Fibroblast of lung (primary cell): ENCODE results near the gene RNASEH2B. TPM values are rescaled to one million over a fixed set of nuclear protein-coding genes. Genes with fewer than 3 reads are reported as not detected.

Experiments
- DNase-seq, 2 donors: peaks; one replicate each; pipeline versions ENCODE4 v3.0.0 to v3.0.0-alpha.2; 2010; ENCODE audit warnings: low read depth in 2 of 2
- H2AFZ ChIP-seq: 2 replicates; pipeline ENCODE4 v1.5.1; 2012; ENCODE audit warnings: low read length, control low read depth, inconsistent platforms
- H3K27ac ChIP-seq: 2 replicates; pipeline ENCODE4 v1.5.1; 2011; ENCODE audit warnings: low read length, control low read depth; ENCODE audit not compliant: insufficient read depth
- H3K27me3 ChIP-seq: 2 replicates; pipeline ENCODE4 v1.5.1; 2011; ENCODE audit warnings: mild to moderate bottlenecking, low read length; ENCODE audit not compliant: control insufficient read depth, insufficient read depth
- H3K36me3 ChIP-seq: 2 replicates; pipeline ENCODE4 v1.5.1; 2011; ENCODE audit warnings: low read length; ENCODE audit not compliant: control insufficient read depth, insufficient read depth
- H3K4me1 ChIP-seq: 2 replicates; pipeline ENCODE4 v1.5.1; 2011; ENCODE audit warnings: low read length; ENCODE audit not compliant: control insufficient read depth, insufficient read depth; ENCODE audit errors: extremely low read depth
- H3K4me2 ChIP-seq: 2 replicates; pipeline ENCODE4 v1.5.1; 2011; ENCODE audit warnings: low read length, control low read depth; ENCODE audit not compliant: insufficient read depth; ENCODE audit errors: extremely low read depth
- H3K4me3 ChIP-seq, 4 experiments: fragments of 200-600 bp in 1 of 4; sonication (generic) in 1 of 4; replicated peaks in 1 of 4; 2 replicates each; pipeline ENCODE4 v1.5.1; 2011 to 2016; ENCODE audit warnings: low read length in 4 of 4, low read depth in 3 of 4, mild to moderate bottlenecking in 3 of 4, control low read depth in 2 of 4, inconsistent platforms in 1 of 4, mixed read lengths in 1 of 4; ENCODE audit not compliant: insufficient read depth in 1 of 4; ENCODE audit errors: control extremely low read depth in 1 of 4
- H3K79me2 ChIP-seq: 2 replicates; pipeline ENCODE4 v1.5.1; 2012; ENCODE audit warnings: mild to moderate bottlenecking, low read length, inconsistent platforms; ENCODE audit not compliant: control insufficient read depth, insufficient read depth
- H3K9ac ChIP-seq: 2 replicates; pipeline ENCODE4 v1.5.1; 2011; ENCODE audit warnings: mild to moderate bottlenecking, low read length, control low read depth; ENCODE audit not compliant: insufficient read depth
- H3K9me3 ChIP-seq: 2 replicates; pipeline ENCODE4 v1.5.1; 2012; ENCODE audit warnings: low read depth, low read length; ENCODE audit not compliant: control insufficient read depth, insufficient read depth
- H4K20me1 ChIP-seq: 2 replicates; pipeline ENCODE4 v1.5.1; 2011; ENCODE audit warnings: low read length; ENCODE audit not compliant: control insufficient read depth, insufficient read depth; ENCODE audit errors: extremely low read depth
- EZH2 ChIP-seq: IDR thresholded peaks from 2 replicates; pipeline ENCODE4 v1.5.1; 2012; ENCODE audit warnings: low read length, control low read depth, mild to moderate bottlenecking; ENCODE audit errors: missing control alignments
- polyA plus RNA-seq, 2 donors: library from polyadenylated mRNA; depleted of rRNA in 1 of 2; stranded (reverse) in 1 of 2; unstranded in 1 of 2; fragments of >200 nt; gene quantifications; 2 replicates each; pipeline ENCODE4 v1.2.1, GENCODE V29; 2011 to 2012; ENCODE audit warnings: missing spikeins in 1 of 2
- total RNA-seq: library from RNA; depleted of rRNA; stranded (reverse); fragments of >200 nt; gene quantifications from 2 replicates; pipeline ENCODE4 v1.2.1, GENCODE V29; 2014
- TF ChIP-seq, protein P1 (sequence below), 2 donors: IDR thresholded peaks in 1 of 2; conservative IDR thresholded peaks in 1 of 2; 1 replicate in 1 of 2; 2 replicates in 1 of 2; pipeline ENCODE4 v1.5.1; 2011 to 2012; ENCODE audit warnings: low read length in 2 of 2, control low read depth in 1 of 2, inconsistent platforms in 1 of 2, low read depth in 1 of 2, mild to moderate bottlenecking in 1 of 2

Gene RNASEH2B
- total and polyA plus RNA-seq, 2 donors (not counting 1 experiment from before 2014, with no cell fraction given), result 24.5 to 68.7 TPM

DNA sequence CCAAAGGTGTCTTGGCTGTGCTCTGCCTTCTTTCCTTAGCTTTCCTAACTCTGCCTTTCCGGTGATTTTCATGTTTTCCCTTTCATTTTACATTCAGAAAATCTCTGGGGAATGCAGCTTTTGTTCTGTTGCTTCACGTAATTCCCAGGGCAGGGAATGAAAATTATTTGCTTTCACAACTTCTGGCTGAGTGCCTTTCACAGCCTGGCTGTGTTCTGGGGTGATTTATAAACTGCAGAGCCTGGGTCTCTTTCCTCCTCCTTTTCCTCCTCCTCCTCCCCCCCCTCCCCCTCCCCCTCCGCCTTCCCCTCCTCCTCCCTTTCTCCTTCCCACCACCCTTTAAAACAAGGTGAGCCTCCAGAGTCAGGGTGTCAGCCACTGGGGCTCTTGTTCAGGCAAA, 84.3 kb downstream of the RNASEH2B start:
- Histone ChIP-seq H3K4me1 (no peaks in the 10 kb centered on the region), H3K4me3 (no peak overlapping the region), H3K36me3 (no peaks in the 10 kb centered on the region), H2AFZ (no peak overlapping the region), H3K27me3 (peaks cover 3% of the 10 kb centered on the region), H3K27ac (no peak overlapping the region), H4K20me1 (no peaks in the 10 kb centered on the region), H3K4me2 (no peak overlapping the region), H3K79me2 (no peaks in the 10 kb centered on the region), H3K9ac (no peak overlapping the region), H3K9me3 (no peaks in the 10 kb centered on the region)
- no peak for TF ChIP-seq EZH2
- TF ChIP-seq, protein P1, sequence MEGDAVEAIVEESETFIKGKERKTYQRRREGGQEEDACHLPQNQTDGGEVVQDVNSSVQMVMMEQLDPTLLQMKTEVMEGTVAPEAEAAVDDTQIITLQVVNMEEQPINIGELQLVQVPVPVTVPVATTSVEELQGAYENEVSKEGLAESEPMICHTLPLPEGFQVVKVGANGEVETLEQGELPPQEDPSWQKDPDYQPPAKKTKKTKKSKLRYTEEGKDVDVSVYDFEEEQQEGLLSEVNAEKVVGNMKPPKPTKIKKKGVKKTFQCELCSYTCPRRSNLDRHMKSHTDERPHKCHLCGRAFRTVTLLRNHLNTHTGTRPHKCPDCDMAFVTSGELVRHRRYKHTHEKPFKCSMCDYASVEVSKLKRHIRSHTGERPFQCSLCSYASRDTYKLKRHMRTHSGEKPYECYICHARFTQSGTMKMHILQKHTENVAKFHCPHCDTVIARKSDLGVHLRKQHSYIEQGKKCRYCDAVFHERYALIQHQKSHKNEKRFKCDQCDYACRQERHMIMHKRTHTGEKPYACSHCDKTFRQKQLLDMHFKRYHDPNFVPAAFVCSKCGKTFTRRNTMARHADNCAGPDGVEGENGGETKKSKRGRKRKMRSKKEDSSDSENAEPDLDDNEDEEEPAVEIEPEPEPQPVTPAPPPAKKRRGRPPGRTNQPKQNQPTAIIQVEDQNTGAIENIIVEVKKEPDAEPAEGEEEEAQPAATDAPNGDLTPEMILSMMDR (conservative IDR thresholded peaks at IDR 0.05 in 1 of 2, IDR thresholded peaks at IDR 0.05 in 1 of 2; ENCODE audit: low read depth in 1 of 2, low read length in 2 of 2), result no peak
- DNase-seq, result peak in 1 of 2 donors; percentile 67

- TF ChIP-seq, protein P1 (conservative IDR thresholded peaks at IDR 0.05 in 1 of 2, IDR thresholded peaks at IDR 0.05 in 1 of 2; ENCODE audit: low read depth in 1 of 2, low read length in 2 of 2), result no peak
- no peak for TF ChIP-seq EZH2
- Histone ChIP-seq H3K9me3 (no peaks in the 10 kb centered on the region), H3K9ac (no peak overlapping the region), H3K4me2 (no peak overlapping the region), H3K27me3 (peaks cover 3% of the 10 kb centered on the region), H3K4me3 (no peak overlapping the region), H3K4me1 (no peaks in the 10 kb centered on the region), H2AFZ (no peak overlapping the region), H4K20me1 (no peaks in the 10 kb centered on the region), H3K79me2 (no peaks in the 10 kb centered on the region), H3K27ac (no peak overlapping the region), H3K36me3 (no peaks in the 10 kb centered on the region)
- DNase-seq, result no peak
Measured at GRCh38 chr13:50994651-50995050, 85.1 kb downstream of the RNASEH2B start.

GRCh38 chr13:50995854-50996253, 86.3 kb downstream of the RNASEH2B start:
- no peak overlapping the region for H2AFZ ChIP-seq
- no peak for DNase-seq
- no peaks in the 10 kb centered on the region for H3K36me3 ChIP-seq
- H3K79me2 ChIP-seq, result no peaks in the 10 kb centered on the region
- H3K4me2 ChIP-seq, result no peak overlapping the region
- no peak overlapping the region for H3K9ac ChIP-seq
- no peak for TF ChIP-seq EZH2
- TF ChIP-seq, protein P1 (conservative IDR thresholded peaks at IDR 0.05 in 1 of 2, IDR thresholded peaks at IDR 0.05 in 1 of 2; ENCODE audit: low read depth in 1 of 2, low read length in 2 of 2), result no peak
- H4K20me1 ChIP-seq, result no peaks in the 10 kb centered on the region
- H3K27ac ChIP-seq, result no peak overlapping the region
- no peak overlapping the region for H3K4me3 ChIP-seq
- H3K9me3 ChIP-seq, result no peaks in the 10 kb centered on the region
- H3K4me1 ChIP-seq, result no peaks in the 10 kb centered on the region
- peaks cover 3% of the 10 kb centered on the region for H3K27me3 ChIP-seq
